B cell (primary cell): ENCODE results near the gene PIK3C2G. TPM values are rescaled to one million over a fixed set of nuclear protein-coding genes. Genes with fewer than 3 reads are reported as not detected.

Experiments used
- ATAC-seq: fragments of 200-7000 bp; cut with Tn5 transposase; one replicate; pipeline ENCODE4 v1.10.0; 2021; ENCODE audit warnings: low read depth, mild to moderate bottlenecking, moderate number of reproducible peaks, moderate library complexity
- CTCF ChIA-PET: fragments of 350-600 bp; sonication (Branson Sonifier 250); formaldehyde crosslinking; loops from one replicate; lab custom pipeline; 2021; ENCODE audit warnings: antibody characterized with exemption, inconsistent platforms; lab: Charles Lee
- POLR2A ChIA-PET: fragments of 350-600 bp; sonication (Branson Sonifier 250); formaldehyde crosslinking; loops from one replicate; lab custom pipeline; 2021; ENCODE audit warnings: antibody characterized with exemption; lab: Charles Lee
- DNase-seq: peaks from one replicate; pipeline ENCODE4 v3.0.0; 2013
- H2AFZ ChIP-seq: 2 replicates; pipeline ENCODE4 v1.6.1; 2012; ENCODE audit warnings: mild to moderate bottlenecking, low read depth, low read length; ENCODE audit not compliant: insufficient read depth, poor library complexity, severe bottlenecking
- H3K27ac ChIP-seq, 2 donors: 1 replicate in 1 of 2; 2 replicates in 1 of 2; pipeline ENCODE4 v1.5.1; 2012 to 2013; ENCODE audit warnings: low read length in 2 of 2, mild to moderate bottlenecking in 2 of 2, moderate library complexity in 1 of 2
- H3K27me3 ChIP-seq, 4 experiments: fragments of 200-600 bp in 1 of 4; sonication (generic) in 1 of 4; replicated peaks in 1 of 4; 1 replicate in 2 of 4; 2 replicates in 2 of 4; pipeline versions ENCODE4 v1.6.1 to v1.7.0; 2013 to 2016; ENCODE audit warnings: low read length in 3 of 4, mild to moderate bottlenecking in 2 of 4, mixed read lengths in 1 of 4, moderate library complexity in 1 of 4; ENCODE audit not compliant: insufficient read depth in 4 of 4, control insufficient read depth in 3 of 4; ENCODE audit errors: control extremely low read depth in 1 of 4
- H3K36me3 ChIP-seq, 2 experiments: replicated peaks in 1 of 2; 1 replicate in 1 of 2; 2 replicates in 1 of 2; pipeline versions ENCODE4 v1.6.1 to v1.7.1; 2013; ENCODE audit warnings: low read length in 1 of 2; ENCODE audit not compliant: insufficient read depth in 2 of 2, control insufficient read depth in 1 of 2; ENCODE audit errors: control extremely low read depth in 1 of 2, extremely low read depth in 1 of 2
- H3K4me1 ChIP-seq, 2 donors: fragments of 200-600 bp in 1 of 2; sonication (generic) in 1 of 2; 1 replicate in 1 of 2; 2 replicates in 1 of 2; pipeline versions ENCODE4 v1.5.1 to v1.6.1; 2013 to 2017; ENCODE audit warnings: low read length in 2 of 2; ENCODE audit not compliant: control insufficient read depth in 2 of 2, insufficient read depth in 2 of 2
- H3K4me2 ChIP-seq: replicated peaks from 2 replicates; pipeline ENCODE3; 2012; ENCODE audit warnings: mild to moderate bottlenecking, low read depth, low read length; ENCODE audit not compliant: poor library complexity, severe bottlenecking
- H3K4me3 ChIP-seq, 5 experiments: fragments of 200-600 bp in 1 of 5; sonication (generic) in 1 of 5; 1 replicate in 3 of 5; 2 replicates in 2 of 5; pipeline versions ENCODE4 v1.5.1 to v1.7.0; 2011 to 2016; ENCODE audit warnings: low read length in 4 of 5, mild to moderate bottlenecking in 4 of 5, low read depth in 2 of 5, control low read depth in 1 of 5, moderate library complexity in 1 of 5; ENCODE audit not compliant: insufficient read depth in 1 of 5; ENCODE audit errors: control extremely low read depth in 1 of 5, extremely low read depth in 1 of 5
- H3K79me2 ChIP-seq: fragments of 200-600 bp; sonication (generic); one replicate; pipeline ENCODE4 v1.6.0; 2016; ENCODE audit warnings: low read length; ENCODE audit not compliant: control insufficient read depth, insufficient read depth
- H3K9ac ChIP-seq: fragments of 200-600 bp; sonication (generic); 2 replicates; pipeline ENCODE4 v1.6.1; 2017; ENCODE audit warnings: mild to moderate bottlenecking, low read length, moderate library complexity
- H3K9me3 ChIP-seq, 3 donors: one replicate each; pipeline versions ENCODE4 v1.6.1 to v1.7.1; 2013; ENCODE audit warnings: low read length in 2 of 3; ENCODE audit not compliant: control insufficient read depth in 2 of 3, insufficient read depth in 1 of 3; ENCODE audit errors: control extremely low read depth in 1 of 3
- H4K20me1 ChIP-seq: 2 replicates; pipeline ENCODE4 v1.6.0; 2012; ENCODE audit warnings: mild to moderate bottlenecking, low read length; ENCODE audit not compliant: insufficient read depth, control insufficient read depth, poor library complexity, severe bottlenecking
- H3K27ac Mint-ChIP-seq: one replicate; pipeline ENCODE4 v1.8.0; 2021; ENCODE audit warnings: mixed read lengths
- H3K27me3 Mint-ChIP-seq: one replicate; pipeline ENCODE4 v1.8.0; 2021; ENCODE audit warnings: mixed read lengths
- H3K4me1 Mint-ChIP-seq: one replicate; pipeline ENCODE4 v1.8.0; 2021; ENCODE audit warnings: mixed read lengths
- H3K4me3 Mint-ChIP-seq: one replicate; pipeline ENCODE4 v1.8.0; 2021; ENCODE audit warnings: mixed read lengths
- H3K9me3 Mint-ChIP-seq: one replicate; pipeline ENCODE4 v1.8.0; 2022; ENCODE audit warnings: mixed read lengths; ENCODE audit not compliant: insufficient read depth
- EZH2 ChIP-seq: IDR thresholded peaks from 2 replicates; pipeline ENCODE4 v1.6.1; 2012; ENCODE audit warnings: borderline replicate concordance, low read depth, mild to moderate bottlenecking, moderate library complexity, low read length; ENCODE audit not compliant: insufficient read depth, poor library complexity, severe bottlenecking
- WGBS: methylation state at CpG from one replicate; pipeline ENCODE4 v1.1.5; 2013; ENCODE audit warnings: missing lambda C conversion rate; ENCODE audit not compliant: insufficient coverage; 5-methylcytosine and 5-hydroxymethylcytosine counted together
- intact Hi-C: fragments of 100-400 bp; cut with micrococcal nuclease; formaldehyde crosslinking; loops from one replicate; pipeline ENCODE4 v1.10.0; 2022
- polyA plus RNA-seq: library from polyadenylated mRNA; depleted of rRNA; stranded (reverse); fragments of >200 nt; gene quantifications from 2 replicates; pipeline ENCODE4 v1.2.3, GENCODE V29; 2012
- total RNA-seq, 2 donors: library from RNA; stranded (reverse); fragments of 120-200 nt in 1 of 2; gene quantifications; 1 replicate in 1 of 2; 2 replicates in 1 of 2; pipeline versions ENCODE4 v1.2.3 to v1.2.4, GENCODE V29; 2013 to 2022
- TF ChIP-seq, protein P1 (sequence below): fragments of 200-600 bp; IDR thresholded peaks from one replicate; pipeline ENCODE4 v1.8.0; 2022; ENCODE audit warnings: antibody characterized with exemption, mild to moderate bottlenecking

PIK3C2G gene
- total and polyA plus RNA-seq, 2 donors (not counting 1 experiment from before 2014, with no cell fraction given) = not detected

GRCh38 chr12:18632848-18633247 is 371.5 kb downstream of the PIK3C2G start:
- H3K9me3 ChIP-seq = peaks cover 0 to 8% (median 2%) of the 10 kb centered on the region in 3 donors
- no peaks in the 10 kb centered on the region for H4K20me1 ChIP-seq
- CTCF ChIA-PET = no interaction called here
- DNase-seq (no peak), ATAC-seq (no peak)
- WGBS = 50% methylated on average over 1 of the region's 2 CpGs
- POLR2A ChIA-PET = no interaction called here
- intact Hi-C loops = no loop called here
- no peaks in the 10 kb centered on the region for H3K4me1 Mint-ChIP-seq
- no peak overlapping the region for H2AFZ ChIP-seq
- no peak overlapping the region for H3K27ac ChIP-seq
- H3K36me3 ChIP-seq = no peaks in the 10 kb centered on the region
- no peak overlapping the region for H3K4me3 Mint-ChIP-seq
- H3K4me3 ChIP-seq = no peak overlapping the region
- TF ChIP-seq EZH2 = no peak
- TF ChIP-seq, protein P1, sequence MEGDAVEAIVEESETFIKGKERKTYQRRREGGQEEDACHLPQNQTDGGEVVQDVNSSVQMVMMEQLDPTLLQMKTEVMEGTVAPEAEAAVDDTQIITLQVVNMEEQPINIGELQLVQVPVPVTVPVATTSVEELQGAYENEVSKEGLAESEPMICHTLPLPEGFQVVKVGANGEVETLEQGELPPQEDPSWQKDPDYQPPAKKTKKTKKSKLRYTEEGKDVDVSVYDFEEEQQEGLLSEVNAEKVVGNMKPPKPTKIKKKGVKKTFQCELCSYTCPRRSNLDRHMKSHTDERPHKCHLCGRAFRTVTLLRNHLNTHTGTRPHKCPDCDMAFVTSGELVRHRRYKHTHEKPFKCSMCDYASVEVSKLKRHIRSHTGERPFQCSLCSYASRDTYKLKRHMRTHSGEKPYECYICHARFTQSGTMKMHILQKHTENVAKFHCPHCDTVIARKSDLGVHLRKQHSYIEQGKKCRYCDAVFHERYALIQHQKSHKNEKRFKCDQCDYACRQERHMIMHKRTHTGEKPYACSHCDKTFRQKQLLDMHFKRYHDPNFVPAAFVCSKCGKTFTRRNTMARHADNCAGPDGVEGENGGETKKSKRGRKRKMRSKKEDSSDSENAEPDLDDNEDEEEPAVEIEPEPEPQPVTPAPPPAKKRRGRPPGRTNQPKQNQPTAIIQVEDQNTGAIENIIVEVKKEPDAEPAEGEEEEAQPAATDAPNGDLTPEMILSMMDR = no peak
- no peak overlapping the region for H3K27ac Mint-ChIP-seq
- peaks cover 9% of the 10 kb centered on the region for H3K9me3 Mint-ChIP-seq
- H3K27me3 ChIP-seq = no peaks in the 10 kb centered on the region
- no peak overlapping the region for H3K9ac ChIP-seq
- no peaks in the 10 kb centered on the region for H3K4me1 ChIP-seq
- H3K4me2 ChIP-seq = no peak overlapping the region
- no peaks in the 10 kb centered on the region for H3K27me3 Mint-ChIP-seq
- H3K79me2 ChIP-seq = no peaks in the 10 kb centered on the region

- Mint-ChIP-seq H3K27ac (no peak overlapping the region), H3K9me3 (peaks cover 9% of the 10 kb centered on the region), H3K27me3 (no peaks in the 10 kb centered on the region), H3K4me1 (no peaks in the 10 kb centered on the region), H3K4me3 (no peak overlapping the region)
- ChIA-PET POLR2A (no interaction called here), CTCF (no interaction called here)
- no peak for DNase-seq
- Histone ChIP-seq H3K27me3 (no peaks in the 10 kb centered on the region), H3K27ac (no peak overlapping the region), H3K36me3 (no peaks in the 10 kb centered on the region), H3K9ac (no peak overlapping the region), H3K4me2 (no peak overlapping the region), H4K20me1 (no peaks in the 10 kb centered on the region), H3K4me3 (no peak overlapping the region), H3K4me1 (no peaks in the 10 kb centered on the region), H3K79me2 (no peaks in the 10 kb centered on the region), H2AFZ (no peak overlapping the region), H3K9me3 (peaks cover 0 to 8% (median 1%) of the 10 kb centered on the region in 3 donors)
- ATAC-seq = no peak
- intact Hi-C loops = no loop called here
- 100% methylated on average over 2 of the region's 4 CpGs for WGBS
- TF ChIP-seq EZH2 = no peak
- TF ChIP-seq, protein P1 = no peak
Measured at GRCh38 chr12:18634382-18634781, 373.1 kb downstream of the PIK3C2G start.
